ENCODE measurements around the gene VMP1. TPM values are rescaled to one million over a fixed set of nuclear protein-coding genes. Genes with fewer than 3 reads are reported as not detected.

VMP1 gene
- total and polyA plus RNA-seq, 2 donors (not counting 1 experiment from before 2014, with no cell fraction given), result 20.4 to 83.5 TPM

GRCh38 chr17:59711936-59712335 lies 4.5 kb downstream of the VMP1 start:
- Mint-ChIP-seq H3K27ac (no peak overlapping the region), H3K4me3 (no peak overlapping the region), H3K27me3 (no peaks in the 10 kb centered on the region), H3K4me1 (peaks cover 37% of the 10 kb centered on the region), H3K9me3 (ENCODE audit: insufficient read depth) (no peaks in the 10 kb centered on the region)
- H4K20me1 ChIP-seq (ENCODE audit: control insufficient read depth, insufficient read depth, low read length, poor library complexity, severe bottlenecking), result no peaks in the 10 kb centered on the region
- no peak for TF ChIP-seq CTCF (IDR thresholded peaks at IDR 0.05)
- no peak for TF ChIP-seq EZH2 (IDR thresholded peaks at IDR 0.05; ENCODE audit: borderline replicate concordance, insufficient read depth, low read depth, low read length, poor library complexity, severe bottlenecking)
- peaks cover 11 to 12% of the 10 kb centered on the region in 2 donors for H3K4me1 ChIP-seq (ENCODE audit: control insufficient read depth in 2 of 2, insufficient read depth in 2 of 2, low read length in 2 of 2)
- no peaks in the 10 kb centered on the region for H3K36me3 ChIP-seq (replicated peaks in 1 of 2; ENCODE audit: control extremely low read depth in 1 of 2, control insufficient read depth in 1 of 2, extremely low read depth in 1 of 2, insufficient read depth in 2 of 2, low read length in 1 of 2)
- H3K79me2 ChIP-seq (ENCODE audit: control insufficient read depth, insufficient read depth, low read length), result peaks cover 75% of the 10 kb centered on the region
- DNase-seq, result no peak
- ATAC-seq (ENCODE audit: low read depth), result no peak
- H3K27me3 ChIP-seq (replicated peaks in 1 of 4; ENCODE audit: control extremely low read depth in 1 of 4, control insufficient read depth in 3 of 4, insufficient read depth in 4 of 4, low read length in 3 of 4), result no peaks in the 10 kb centered on the region
- no peak overlapping the region for H3K9ac ChIP-seq (ENCODE audit: low read length)
- no peak overlapping the region for H3K27ac ChIP-seq (ENCODE audit: low read length in 2 of 2)
- H2AFZ ChIP-seq (ENCODE audit: insufficient read depth, low read depth, low read length, poor library complexity, severe bottlenecking), result no peak overlapping the region
- H3K4me2 ChIP-seq (replicated peaks; ENCODE audit: low read depth, low read length, poor library complexity, severe bottlenecking), result no peak overlapping the region
- H3K9me3 ChIP-seq (ENCODE audit: control extremely low read depth in 1 of 3, control insufficient read depth in 2 of 3, insufficient read depth in 1 of 3, low read length in 2 of 3), result no peaks in the 10 kb centered on the region
- ChIA-PET CTCF (interaction anchor here (0.8 kb wide), 1 partner anchor 40 kb away, joined by 3 read pairs; no protein-coding TSS in a partner anchor), POLR2A (interaction anchor here (0.6 kb wide), 1 partner anchor 43 kb away, joined by 6 read pairs; no protein-coding TSS in a partner anchor)
- H3K4me3 ChIP-seq (ENCODE audit: control extremely low read depth in 1 of 5, extremely low read depth in 1 of 5, insufficient read depth in 1 of 5, low read depth in 2 of 5, low read length in 4 of 5), result no peak overlapping the region
- intact Hi-C loops (cut with micrococcal nuclease), result no loop called here

DNA sequence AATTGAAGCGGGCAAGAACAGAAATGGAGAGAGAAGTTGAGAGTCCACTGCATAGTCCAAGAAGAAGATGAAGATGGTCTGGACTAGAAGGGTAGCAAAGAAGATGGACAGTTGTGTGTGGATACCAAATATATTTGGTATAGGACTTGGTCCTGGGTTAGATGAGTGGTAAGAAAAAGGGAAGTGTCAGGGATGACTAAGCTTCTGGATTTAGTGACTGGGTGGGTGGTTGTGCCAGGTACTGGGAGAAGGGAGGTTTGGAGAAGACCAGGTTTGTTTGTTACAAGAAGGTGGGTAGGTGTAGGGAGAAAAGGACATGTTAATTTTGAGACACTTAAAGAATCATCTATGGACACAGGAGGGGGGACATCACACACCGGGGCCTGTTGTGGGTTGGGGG lies 5.4 kb downstream of the VMP1 start:
- Histone ChIP-seq H3K36me3 (replicated peaks in 1 of 2; ENCODE audit: control extremely low read depth in 1 of 2, control insufficient read depth in 1 of 2, extremely low read depth in 1 of 2, insufficient read depth in 2 of 2, low read length in 1 of 2) (no peaks in the 10 kb centered on the region), H3K27ac (ENCODE audit: low read length in 2 of 2) (no peak overlapping the region), H3K79me2 (ENCODE audit: control insufficient read depth, insufficient read depth, low read length) (peaks cover 75% of the 10 kb centered on the region), H3K27me3 (replicated peaks in 1 of 4; ENCODE audit: control extremely low read depth in 1 of 4, control insufficient read depth in 3 of 4, insufficient read depth in 4 of 4, low read length in 3 of 4) (no peaks in the 10 kb centered on the region), H4K20me1 (ENCODE audit: control insufficient read depth, insufficient read depth, low read length, poor library complexity, severe bottlenecking) (no peaks in the 10 kb centered on the region), H3K4me2 (replicated peaks; ENCODE audit: low read depth, low read length, poor library complexity, severe bottlenecking) (no peak overlapping the region), H3K4me1 (ENCODE audit: control insufficient read depth in 2 of 2, insufficient read depth in 2 of 2, low read length in 2 of 2) (peaks cover 9 to 12% of the 10 kb centered on the region in 2 donors), H3K4me3 (ENCODE audit: control extremely low read depth in 1 of 5, extremely low read depth in 1 of 5, insufficient read depth in 1 of 5, low read depth in 2 of 5, low read length in 4 of 5) (no peak overlapping the region), H2AFZ (ENCODE audit: insufficient read depth, low read depth, low read length, poor library complexity, severe bottlenecking) (no peak overlapping the region), H3K9me3 (ENCODE audit: control extremely low read depth in 1 of 3, control insufficient read depth in 2 of 3, insufficient read depth in 1 of 3, low read length in 2 of 3) (no peaks in the 10 kb centered on the region), H3K9ac (ENCODE audit: low read length) (no peak overlapping the region)
- ATAC-seq (ENCODE audit: low read depth) (no peak), DNase-seq (no peak)
- TF ChIP-seq CTCF (IDR thresholded peaks at IDR 0.05) (no peak), EZH2 (IDR thresholded peaks at IDR 0.05; ENCODE audit: borderline replicate concordance, insufficient read depth, low read depth, low read length, poor library complexity, severe bottlenecking) (no peak)
- 100% methylated on average over 1 of the region's 2 CpGs for WGBS (ENCODE audit: insufficient coverage)
- Mint-ChIP-seq H3K27me3 (no peaks in the 10 kb centered on the region), H3K4me3 (no peak overlapping the region), H3K4me1 (peaks cover 31% of the 10 kb centered on the region), H3K9me3 (ENCODE audit: insufficient read depth) (no peaks in the 10 kb centered on the region), H3K27ac (no peak overlapping the region)
- ChIA-PET POLR2A (no interaction called here), CTCF (no interaction called here)
- intact Hi-C loops (cut with micrococcal nuclease), result no loop called here

All from B cell (primary cell).